SU-DHL-6 (cell line): ENCODE measurements around the gene HEYL.

ENCODE experiments used
- EZH2phosphoT487 ChIP-seq: fragments of 200-600 bp; sonication (generic), shearing (Covaris generic); conservative IDR thresholded peaks from 2 replicates; pipeline ENCODE4 v1.6.1; 2018; ENCODE audit warnings: mild to moderate bottlenecking, antibody characterized with exemption, low read length, moderate library complexity, mixed read lengths
- TF ChIP-seq, protein P1 (sequence below): fragments of 200-600 bp; sonication (generic); IDR thresholded peaks from one replicate; pipeline ENCODE4 v1.5.1; 2017; ENCODE audit warnings: antibody characterized with exemption, mild to moderate bottlenecking, low read length, moderate library complexity; ENCODE audit not compliant: insufficient read depth, poor library complexity, severe bottlenecking

DNA sequence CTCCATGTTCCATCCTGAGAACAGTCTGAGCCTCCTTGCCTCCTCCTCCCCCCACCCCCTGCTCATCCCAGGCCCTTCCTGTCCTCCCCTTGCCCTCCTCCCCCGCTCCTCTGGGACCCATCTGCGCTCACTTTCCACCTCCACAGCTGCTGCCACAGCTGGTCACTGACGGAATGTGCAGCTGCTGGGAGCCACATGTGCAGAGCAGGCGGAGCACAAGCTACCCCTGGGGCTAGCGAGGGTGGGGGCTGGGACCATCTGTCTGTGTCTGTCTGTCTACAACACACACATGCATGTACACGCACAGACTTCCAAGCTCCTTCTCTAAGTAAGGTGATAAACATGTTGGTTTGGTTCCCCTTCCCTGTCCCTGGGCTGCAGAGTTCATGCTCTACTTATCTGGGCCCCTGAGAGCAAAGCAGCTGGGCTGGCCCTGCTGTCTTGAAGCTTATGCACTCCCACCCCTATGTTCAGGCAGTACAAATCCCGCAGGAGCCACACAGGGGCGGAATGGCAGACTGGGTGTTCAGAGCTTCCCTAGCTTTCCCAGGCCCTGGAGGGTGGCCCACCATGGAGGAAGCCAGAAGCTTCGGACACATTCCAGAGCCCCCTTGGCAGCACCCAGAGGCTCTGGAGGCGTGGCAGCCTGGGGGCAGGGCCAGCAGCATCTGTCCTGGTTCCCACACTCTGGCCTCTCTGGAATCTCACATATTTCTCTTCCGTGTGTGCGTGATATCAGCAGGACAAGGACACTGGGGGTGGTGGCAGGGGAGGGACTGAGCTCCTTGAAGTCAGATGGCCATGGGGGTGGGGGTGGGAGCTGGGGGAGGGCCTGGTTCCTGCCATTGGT is 7.0 kb upstream of the HEYL start:
- TF ChIP-seq, protein P1, sequence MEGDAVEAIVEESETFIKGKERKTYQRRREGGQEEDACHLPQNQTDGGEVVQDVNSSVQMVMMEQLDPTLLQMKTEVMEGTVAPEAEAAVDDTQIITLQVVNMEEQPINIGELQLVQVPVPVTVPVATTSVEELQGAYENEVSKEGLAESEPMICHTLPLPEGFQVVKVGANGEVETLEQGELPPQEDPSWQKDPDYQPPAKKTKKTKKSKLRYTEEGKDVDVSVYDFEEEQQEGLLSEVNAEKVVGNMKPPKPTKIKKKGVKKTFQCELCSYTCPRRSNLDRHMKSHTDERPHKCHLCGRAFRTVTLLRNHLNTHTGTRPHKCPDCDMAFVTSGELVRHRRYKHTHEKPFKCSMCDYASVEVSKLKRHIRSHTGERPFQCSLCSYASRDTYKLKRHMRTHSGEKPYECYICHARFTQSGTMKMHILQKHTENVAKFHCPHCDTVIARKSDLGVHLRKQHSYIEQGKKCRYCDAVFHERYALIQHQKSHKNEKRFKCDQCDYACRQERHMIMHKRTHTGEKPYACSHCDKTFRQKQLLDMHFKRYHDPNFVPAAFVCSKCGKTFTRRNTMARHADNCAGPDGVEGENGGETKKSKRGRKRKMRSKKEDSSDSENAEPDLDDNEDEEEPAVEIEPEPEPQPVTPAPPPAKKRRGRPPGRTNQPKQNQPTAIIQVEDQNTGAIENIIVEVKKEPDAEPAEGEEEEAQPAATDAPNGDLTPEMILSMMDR = no peak
- no peak for TF ChIP-seq EZH2phosphoT487
